Measurements from ENCODE around the gene TAF6L.
"Not testable (repeated sequence)": the region's sequence is repeated elsewhere in the genome, so short reads cannot be mapped to it uniquely, and the experiment has no call there.

TAF6L gene

GRCh38 chr11:62757846-62758788 lies 13.1 kb upstream of the TAF6L start:
- DNase-seq = no peak

DNA sequence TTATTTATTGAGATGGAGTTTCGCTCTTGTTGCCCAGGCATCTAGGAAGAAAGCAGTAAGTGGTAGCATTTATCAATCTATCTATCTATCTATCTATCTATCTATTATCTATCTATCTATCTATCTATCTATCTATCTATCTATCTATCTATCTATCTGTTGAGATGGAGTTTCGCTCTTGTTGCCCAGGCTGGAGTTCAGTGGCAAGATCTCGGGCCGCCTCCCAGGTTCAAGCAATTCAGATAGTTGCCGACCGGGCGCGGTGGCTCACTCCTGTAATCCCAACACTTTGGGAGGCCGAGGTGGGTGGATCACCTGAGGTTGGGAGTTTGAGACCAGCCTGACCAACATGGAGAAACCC lies 10.3 kb upstream of the TAF6L start:
- DNase-seq = not testable (repeated sequence)

GRCh38 chr11:62770778-62771143 lies 435 bp upstream of the TAF6L start:
- DNase-seq = no peak

DNA sequence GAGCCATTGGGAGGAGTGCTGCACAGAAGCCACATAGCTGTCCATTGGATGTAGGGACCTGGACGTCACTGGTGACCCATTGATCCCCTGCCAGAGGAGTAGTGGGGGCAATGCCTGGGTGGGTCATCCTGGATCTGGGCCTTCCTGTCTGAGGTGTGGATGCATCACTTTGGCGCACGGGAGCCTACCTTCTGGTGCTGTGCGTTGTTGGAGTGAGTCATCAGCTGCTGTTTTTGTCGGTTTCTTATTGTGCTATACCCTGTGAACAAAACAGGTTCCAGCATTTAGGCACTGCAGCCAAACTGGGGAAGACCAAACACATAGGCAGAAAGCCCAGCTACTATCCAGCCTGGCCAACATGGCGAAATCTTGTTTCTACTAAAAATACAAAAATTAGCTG lies 3.2 kb downstream of the TAF6L start:
- DNase-seq = no peak

- no peak for DNase-seq
Measured at GRCh38 chr11:62775646-62776045, 4.5 kb downstream of the TAF6L start.

GRCh38 chr11:62777389-62777788 lies 6.2 kb downstream of the TAF6L start:
- DNase-seq = no peak

GRCh38 chr11:62778441-62778840 lies 7.2 kb downstream of the TAF6L start:
- no peak for DNase-seq

DNA sequence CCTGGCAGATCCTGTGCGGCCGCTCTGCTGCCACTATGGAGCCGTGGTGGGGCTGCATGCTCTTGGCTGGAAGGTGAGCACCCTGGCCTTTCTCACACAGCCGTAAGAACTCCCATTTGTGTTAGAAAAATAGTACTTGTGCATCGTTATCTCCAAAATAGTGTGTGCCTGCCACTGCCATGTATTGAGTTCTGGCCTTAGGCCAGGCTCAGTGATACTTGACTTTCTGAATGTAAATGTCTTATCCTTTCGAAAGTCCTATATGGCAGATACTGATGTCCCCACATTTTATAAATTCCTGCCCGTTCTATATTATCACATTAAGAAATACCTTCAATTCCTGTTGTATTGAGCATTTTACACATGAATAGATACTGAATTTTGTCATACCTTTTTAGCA lies 11.6 kb downstream of the TAF6L start:
- DNase-seq = no peak

DNA sequence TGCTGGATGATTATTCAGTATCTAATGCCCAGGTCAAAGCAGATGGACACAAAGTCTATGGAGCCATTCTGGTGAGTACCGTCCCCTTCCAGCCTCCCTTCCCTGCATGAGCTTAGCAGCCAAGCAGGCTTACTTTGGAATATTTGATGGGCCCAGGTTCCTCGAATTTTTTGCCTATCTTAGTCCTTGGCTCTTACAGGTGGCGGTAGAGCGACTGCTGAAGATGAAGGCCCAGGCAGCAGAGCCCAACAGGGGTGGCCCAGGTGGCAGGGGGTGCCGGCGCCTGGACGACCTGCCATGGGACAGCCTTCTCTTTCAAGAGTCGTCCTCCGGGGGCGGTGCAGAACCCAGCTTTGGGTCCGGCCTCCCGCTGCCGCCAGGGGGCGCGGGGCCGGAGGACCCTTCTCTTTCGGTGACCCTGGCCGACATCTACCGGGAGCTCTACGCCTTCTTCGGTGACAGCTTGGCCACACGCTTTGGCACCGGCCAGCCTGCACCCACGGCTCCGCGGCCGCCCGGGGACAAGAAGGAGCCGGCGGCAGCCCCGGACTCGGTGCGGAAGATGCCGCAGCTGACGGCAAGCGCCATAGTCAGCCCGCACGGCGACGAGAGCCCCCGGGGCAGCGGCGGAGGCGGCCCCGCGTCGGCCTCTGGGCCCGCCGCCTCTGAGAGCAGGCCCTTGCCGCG lies 15.3 kb downstream of the TAF6L start:
- peak; percentile 58 to 78 (median 66) for DNase-seq

GRCh38 chr11:62787005-62787759 lies 16.0 kb downstream of the TAF6L start, which contains the start of gene TMEM179B:
TMEM179B (plus strand) TSS chr11:62787402; CDS start chr11:62787432, 30 bp downstream.
- peak; percentile 92 to 95 (median 93) for DNase-seq

- DNase-seq = no peak
Measured at GRCh38 chr11:62788991-62789390, 17.8 kb downstream of the TAF6L start.

DNA sequence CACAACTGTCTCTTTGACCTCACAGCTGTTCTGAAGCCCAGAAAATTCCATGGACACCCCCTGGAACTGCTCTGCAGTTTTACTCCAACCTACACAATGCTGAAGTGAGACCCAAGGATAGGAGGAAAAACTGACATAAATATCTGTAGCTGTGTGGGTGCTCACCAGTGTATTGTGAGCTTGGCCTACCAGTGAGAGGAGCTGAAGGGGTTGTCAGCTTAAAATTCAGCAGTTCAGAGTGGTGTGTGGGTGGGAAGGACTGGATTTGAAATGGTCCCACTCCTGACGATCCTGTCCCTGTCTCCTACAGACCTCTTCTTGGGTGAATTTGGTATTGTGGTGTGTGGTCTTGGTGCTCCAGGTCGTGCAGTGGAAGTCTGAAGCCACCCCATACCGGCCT lies 18.4 kb downstream of the TAF6L start:
- no peak for DNase-seq

DNA sequence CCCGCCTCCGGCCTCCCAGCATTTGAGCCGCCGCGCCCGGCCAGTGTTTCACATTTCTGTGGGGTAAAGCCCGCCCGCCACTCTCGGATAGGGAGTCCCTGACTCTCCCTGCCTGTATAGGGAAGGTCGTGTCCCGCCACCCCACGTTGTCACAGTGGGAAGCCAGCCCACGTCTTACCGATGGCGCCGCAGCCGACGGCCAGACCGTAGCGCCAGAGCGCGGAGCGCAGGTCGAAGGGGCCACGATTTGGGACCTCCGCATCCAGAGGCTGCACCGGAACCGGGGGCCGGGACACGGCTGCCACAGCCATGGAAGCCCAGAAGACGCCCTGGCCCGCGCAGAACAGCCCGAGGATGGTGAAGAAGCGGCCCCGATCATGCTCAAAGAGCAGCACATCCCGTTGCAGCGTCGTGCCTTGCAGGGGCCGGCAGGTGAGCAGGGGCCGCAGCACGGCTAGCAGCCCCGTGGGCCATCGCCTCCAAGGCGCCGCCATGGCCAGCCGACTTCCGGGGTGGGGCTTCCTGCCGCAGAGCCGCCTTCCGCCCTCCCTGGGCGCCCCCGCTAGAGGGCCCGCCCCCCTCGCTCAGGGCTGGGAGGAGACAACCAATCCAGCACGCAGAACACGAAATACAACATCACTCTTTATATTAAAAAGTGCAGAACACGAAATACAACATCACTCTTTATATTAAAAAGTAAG lies 20.5 kb downstream of the TAF6L start, which contains the start of gene TMEM223:
TSS of gene TMEM223 (minus strand) at position 506 of the 701 bp plus-strand sequence. CDS start at position 494, 12 bp downstream.
- DNase-seq = peak; percentile 71 to 91 (median 82)

- DNase-seq = no peak
Measured at GRCh38 chr11:62792202-62792575, 21.0 kb downstream of the TAF6L start.

DNA sequence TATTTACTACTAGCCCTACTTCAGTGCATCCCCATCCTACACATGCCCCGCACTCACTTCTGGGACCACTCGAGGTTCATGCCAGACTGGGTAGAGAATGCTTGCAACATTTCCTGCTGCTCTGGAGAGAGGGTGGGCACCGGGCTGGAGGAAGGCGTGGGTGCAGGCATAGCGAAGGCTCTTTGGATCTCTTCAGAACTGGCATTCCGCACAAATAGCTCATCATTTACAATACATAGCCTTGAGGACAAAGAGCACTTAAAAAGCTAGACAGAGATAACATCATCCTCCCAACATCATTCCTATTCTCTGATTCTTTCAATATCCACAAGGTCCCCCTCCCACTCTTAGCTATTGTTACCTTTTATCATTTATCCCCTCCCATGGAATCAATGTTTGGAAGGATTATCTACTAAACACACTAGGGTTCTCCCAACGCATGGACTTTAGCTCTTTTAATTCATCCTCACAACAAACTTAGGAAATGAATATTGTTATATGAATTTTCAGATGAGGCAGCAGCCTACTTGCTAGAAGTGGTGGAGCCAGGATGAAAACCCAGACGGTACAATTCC lies 23.1 kb downstream of the TAF6L start:
- DNase-seq = no peak

DNA sequence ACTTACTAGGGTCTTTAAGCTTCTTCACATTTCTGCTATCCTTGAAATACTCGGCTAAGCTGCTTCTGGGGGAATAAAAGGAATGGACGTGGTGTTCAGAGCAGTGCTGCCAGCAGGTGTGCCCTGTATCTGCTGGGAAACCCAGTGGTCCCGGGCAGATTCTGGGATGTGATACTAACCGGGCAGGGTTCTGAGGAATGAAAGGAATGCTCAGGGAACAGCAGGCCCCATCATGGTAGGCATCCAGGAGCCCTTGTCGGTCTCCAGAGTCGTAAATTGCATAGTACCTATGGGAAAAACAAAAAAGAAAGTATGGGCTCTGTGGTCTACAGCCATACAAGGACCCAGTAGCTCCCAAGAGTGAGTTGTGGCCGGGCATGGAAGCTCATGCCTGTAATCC lies 25.1 kb downstream of the TAF6L start:
- DNase-seq = no peak

- no peak for DNase-seq
Measured at GRCh38 chr11:62799486-62799885, 28.3 kb downstream of the TAF6L start.

- DNase-seq = no peak
Measured at GRCh38 chr11:62801071-62801470, 29.9 kb downstream of the TAF6L start.

- no peak for DNase-seq
Measured at GRCh38 chr11:62804310-62805075, 33.3 kb downstream of the TAF6L start.

- DNase-seq = peak; percentile 90 to 95 (median 94)
Measured at GRCh38 chr11:62805076-62805892, 34.1 kb downstream of the TAF6L start, which contains the start of gene NXF1. NXF1 (minus strand) TSS chr11:62805440; CDS start chr11:62805356, 84 bp downstream.

All from activated naive CD4-positive, alpha-beta T cell (primary cell).